Measurements from ENCODE around the gene SERPINB8.

The SERPINB8 gene

DNA sequence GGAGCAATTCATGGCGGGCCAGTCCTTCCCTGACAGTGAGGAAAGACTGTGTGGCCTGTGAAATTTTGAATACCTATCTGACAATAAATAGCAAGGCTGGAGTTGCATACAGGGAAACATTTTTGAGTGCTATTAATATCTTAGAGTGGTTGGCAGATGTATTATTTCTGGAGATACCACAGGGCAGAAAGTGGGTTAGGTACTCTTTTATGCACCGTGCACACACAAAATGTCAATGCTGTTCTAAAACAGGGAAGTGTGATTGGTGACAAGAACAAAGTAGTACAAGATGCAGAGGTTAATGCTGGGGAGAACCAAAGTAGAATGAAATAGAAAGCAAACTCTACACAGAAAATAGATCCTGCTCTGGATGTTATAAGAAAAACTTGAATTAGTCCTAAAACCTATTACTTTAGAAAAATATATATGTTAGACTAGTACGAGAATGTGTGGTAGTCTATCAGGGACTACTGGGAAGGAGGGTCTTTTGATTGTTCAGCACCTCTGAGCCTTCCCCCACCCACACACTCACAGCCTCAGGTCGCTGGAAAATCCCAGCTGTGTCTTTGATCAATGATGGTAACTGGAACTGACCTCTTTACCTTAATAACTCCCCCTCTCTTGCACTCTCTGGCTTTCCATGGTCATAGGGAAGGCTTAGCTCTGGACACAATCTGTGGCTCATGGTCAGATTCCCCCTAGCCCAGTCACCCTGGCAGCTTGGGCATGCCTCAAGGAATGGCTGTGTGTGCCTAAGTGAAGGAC is 58.2 kb downstream of the SERPINB8 start:
- H3K4me3 Mint-ChIP-seq = no peak overlapping the region
- TF ChIP-seq, protein P1, sequence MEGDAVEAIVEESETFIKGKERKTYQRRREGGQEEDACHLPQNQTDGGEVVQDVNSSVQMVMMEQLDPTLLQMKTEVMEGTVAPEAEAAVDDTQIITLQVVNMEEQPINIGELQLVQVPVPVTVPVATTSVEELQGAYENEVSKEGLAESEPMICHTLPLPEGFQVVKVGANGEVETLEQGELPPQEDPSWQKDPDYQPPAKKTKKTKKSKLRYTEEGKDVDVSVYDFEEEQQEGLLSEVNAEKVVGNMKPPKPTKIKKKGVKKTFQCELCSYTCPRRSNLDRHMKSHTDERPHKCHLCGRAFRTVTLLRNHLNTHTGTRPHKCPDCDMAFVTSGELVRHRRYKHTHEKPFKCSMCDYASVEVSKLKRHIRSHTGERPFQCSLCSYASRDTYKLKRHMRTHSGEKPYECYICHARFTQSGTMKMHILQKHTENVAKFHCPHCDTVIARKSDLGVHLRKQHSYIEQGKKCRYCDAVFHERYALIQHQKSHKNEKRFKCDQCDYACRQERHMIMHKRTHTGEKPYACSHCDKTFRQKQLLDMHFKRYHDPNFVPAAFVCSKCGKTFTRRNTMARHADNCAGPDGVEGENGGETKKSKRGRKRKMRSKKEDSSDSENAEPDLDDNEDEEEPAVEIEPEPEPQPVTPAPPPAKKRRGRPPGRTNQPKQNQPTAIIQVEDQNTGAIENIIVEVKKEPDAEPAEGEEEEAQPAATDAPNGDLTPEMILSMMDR (IDR thresholded peaks at IDR 0.05; ENCODE audit: unreplicated experiment in 3 of 3) = no peak
- peaks cover 3% of the 10 kb centered on the region for H3K27me3 Mint-ChIP-seq (ENCODE audit: low read depth)
- no peaks in the 10 kb centered on the region for H3K36me3 Mint-ChIP-seq (ENCODE audit: low read depth)
- H3K9me3 Mint-ChIP-seq = no peaks in the 10 kb centered on the region
- peaks cover 5% of the 10 kb centered on the region for H3K4me1 Mint-ChIP-seq
- no peak overlapping the region for H3K27ac Mint-ChIP-seq

DNA sequence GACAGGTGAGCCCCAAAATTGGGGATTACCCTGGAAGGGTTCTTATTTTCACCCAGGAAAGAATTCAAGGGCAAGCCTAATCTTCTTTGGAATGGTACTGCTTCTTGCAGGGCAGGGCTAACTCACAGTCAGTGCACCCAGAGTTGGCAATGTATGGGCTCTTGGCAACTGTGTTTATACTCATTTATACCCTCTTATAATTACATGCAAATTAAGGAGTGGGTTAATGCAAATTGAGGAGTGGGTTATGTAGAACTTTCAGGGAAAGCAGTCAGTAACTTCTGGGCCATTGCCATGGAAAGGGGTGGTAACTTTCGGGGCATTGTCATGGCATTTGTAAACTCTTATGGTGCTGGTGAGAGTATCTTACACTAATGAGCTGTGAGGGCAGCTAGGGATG is 59.2 kb downstream of the SERPINB8 start:
- H3K9me3 Mint-ChIP-seq = no peaks in the 10 kb centered on the region
- no peaks in the 10 kb centered on the region for H3K36me3 Mint-ChIP-seq (ENCODE audit: low read depth)
- H3K27me3 Mint-ChIP-seq (ENCODE audit: low read depth) = peaks cover 3% of the 10 kb centered on the region
- peaks cover 5% of the 10 kb centered on the region for H3K4me1 Mint-ChIP-seq
- H3K27ac Mint-ChIP-seq = no peak overlapping the region
- TF ChIP-seq, protein P1 (IDR thresholded peaks at IDR 0.05; ENCODE audit: unreplicated experiment in 3 of 3) = no peak
- no peak overlapping the region for H3K4me3 Mint-ChIP-seq

DNA sequence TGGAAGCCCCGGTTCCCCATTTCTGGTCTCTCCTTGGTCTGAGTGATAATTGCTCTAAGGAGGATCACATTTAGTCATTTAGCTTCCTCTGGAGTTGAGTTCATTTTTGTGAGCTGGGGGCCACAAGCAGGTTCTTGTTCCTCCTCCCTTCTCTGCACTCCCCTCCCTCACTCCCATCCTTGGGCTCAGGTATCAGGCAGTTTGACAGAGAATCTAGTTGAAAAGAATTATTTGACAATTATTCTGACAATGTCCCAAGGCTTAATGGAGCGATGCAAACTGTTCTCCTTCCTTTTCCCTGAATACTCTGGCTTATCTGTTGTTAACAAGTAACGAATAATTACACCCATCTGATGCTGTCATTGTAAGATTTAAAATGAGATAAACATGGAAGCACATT is 61.5 kb downstream of the SERPINB8 start:
- Mint-ChIP-seq H3K36me3 (ENCODE audit: low read depth) (no peaks in the 10 kb centered on the region), H3K27ac (no peak overlapping the region), H3K27me3 (ENCODE audit: low read depth) (peaks cover 3% of the 10 kb centered on the region), H3K9me3 (no peaks in the 10 kb centered on the region), H3K4me1 (peaks cover 5% of the 10 kb centered on the region), H3K4me3 (no peak overlapping the region)
- TF ChIP-seq, protein P1 (IDR thresholded peaks at IDR 0.05; ENCODE audit: unreplicated experiment in 3 of 3) = no peak

DNA sequence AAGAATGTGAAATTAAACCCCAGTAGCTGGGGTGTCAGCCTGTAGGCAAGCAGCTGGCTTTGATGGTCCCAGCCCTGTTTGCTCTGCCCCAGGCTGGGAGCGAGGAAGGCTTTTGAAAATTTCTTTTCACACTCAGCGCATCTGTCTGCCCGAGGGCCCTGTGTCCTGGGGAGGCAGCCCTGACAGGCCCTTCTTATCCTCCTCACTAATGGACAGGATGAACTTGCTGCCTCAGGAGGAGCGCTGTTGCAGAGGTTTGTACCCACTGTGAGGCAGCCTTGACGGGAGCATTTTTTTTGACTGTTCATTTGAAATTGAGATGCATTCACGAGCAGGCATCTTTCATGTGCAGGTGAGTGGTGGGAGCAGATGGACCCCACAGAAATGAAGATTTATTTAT is 62.4 kb downstream of the SERPINB8 start:
- no peak overlapping the region for H3K4me3 Mint-ChIP-seq
- H3K9me3 Mint-ChIP-seq = no peaks in the 10 kb centered on the region
- peaks cover 3% of the 10 kb centered on the region for H3K27me3 Mint-ChIP-seq (ENCODE audit: low read depth)
- H3K27ac Mint-ChIP-seq = no peak overlapping the region
- peaks cover 5% of the 10 kb centered on the region for H3K4me1 Mint-ChIP-seq
- TF ChIP-seq, protein P1 (IDR thresholded peaks at IDR 0.05; ENCODE audit: unreplicated experiment in 3 of 3) = no peak
- no peaks in the 10 kb centered on the region for H3K36me3 Mint-ChIP-seq (ENCODE audit: low read depth)

DNA sequence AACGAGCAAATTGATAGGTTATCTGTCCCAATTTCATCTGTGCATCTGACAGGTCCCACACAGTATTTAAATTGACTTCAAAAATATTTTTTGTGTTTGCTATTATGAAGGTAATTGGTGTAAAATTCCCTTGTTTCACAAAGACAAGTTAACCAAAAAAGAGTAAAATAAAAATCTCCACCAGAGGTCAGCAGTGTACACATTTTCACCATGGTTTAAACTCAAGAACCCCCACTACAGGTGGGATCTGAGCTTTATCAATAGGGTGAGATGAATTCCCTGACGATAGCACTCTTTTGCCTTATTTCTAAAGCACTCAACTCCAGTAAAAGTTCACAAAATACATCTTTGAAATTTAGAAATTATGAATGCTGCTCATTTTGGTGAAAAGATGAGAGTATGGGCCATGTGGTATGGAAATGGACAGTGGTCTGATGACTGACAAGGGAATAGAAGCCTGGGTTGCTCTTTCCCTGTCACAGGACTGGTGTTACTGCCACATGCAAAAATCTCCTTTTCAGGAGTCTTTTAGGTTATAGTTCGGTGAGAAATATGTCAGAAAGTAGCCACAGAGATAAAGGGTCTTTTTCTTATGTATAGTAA is 68.0 kb downstream of the SERPINB8 start:
- Mint-ChIP-seq H3K4me1 (no peaks in the 10 kb centered on the region), H3K36me3 (ENCODE audit: low read depth) (no peaks in the 10 kb centered on the region), H3K4me3 (no peak overlapping the region), H3K27ac (no peak overlapping the region), H3K9me3 (peaks cover 11% of the 10 kb centered on the region), H3K27me3 (ENCODE audit: low read depth) (peaks cover 4% of the 10 kb centered on the region)
- TF ChIP-seq, protein P1 (IDR thresholded peaks at IDR 0.05; ENCODE audit: unreplicated experiment in 3 of 3) = peak; percentile 67 to 84 (median 70)

All from nephron (organoid).